Effector CD4-positive, alpha-beta T cell (primary cell): ENCODE data around the gene TMEM43.
"Not testable (repeated sequence)": the region's sequence is repeated elsewhere in the genome, so short reads cannot be mapped to it uniquely, and the experiment has no call there.

Source experiments
- DNase-seq: peaks from one replicate; pipeline ENCODE4 v3.0.0-alpha.2; 2020
- total RNA-seq: gene quantifications from one replicate; lab custom pipeline; 2026; lab: John Stamatoyannopoulos, UW

The TMEM43 gene
- 70.5 reads per million, percentile 76 among the genes with 10 or more reads in this experiment for total RNA-seq

- peak; percentile 99 for DNase-seq
Measured at GRCh38 chr3:14124615-14125192, at the start of gene TMEM43, which contains the start of gene CHCHD4. TSS of gene TMEM43 (plus strand) at chr3:14125052. CDS start at chr3:14125194, 142 bp downstream. TSS of gene CHCHD4 (minus strand) at chr3:14124870. CDS start at chr3:14124676, 194 bp downstream.

- not testable (repeated sequence) for DNase-seq
Measured at GRCh38 chr3:14075233-14075632, 49.6 kb upstream of the TMEM43 start.

GRCh38 chr3:14077310-14077709 is 47.5 kb upstream of the TMEM43 start:
- DNase-seq: no peak

GRCh38 chr3:14082108-14082657 is 42.7 kb upstream of the TMEM43 start:
- no peak for DNase-seq

GRCh38 chr3:14087461-14087860 is 37.4 kb upstream of the TMEM43 start:
- DNase-seq: not testable (repeated sequence)

GRCh38 chr3:14091959-14092358 is 32.9 kb upstream of the TMEM43 start:
- DNase-seq: not testable (repeated sequence)

- DNase-seq: no peak
Measured at GRCh38 chr3:14092464-14092863, 32.4 kb upstream of the TMEM43 start.

- DNase-seq: no peak
Measured at GRCh38 chr3:14093831-14094230, 31.0 kb upstream of the TMEM43 start.

GRCh38 chr3:14096742-14097141 is 28.1 kb upstream of the TMEM43 start:
- no peak for DNase-seq

GRCh38 chr3:14097616-14098391 is 27.0 kb upstream of the TMEM43 start:
- no peak for DNase-seq

GRCh38 chr3:14109821-14110220 is 15.0 kb upstream of the TMEM43 start:
- DNase-seq: not testable (repeated sequence)

- no peak for DNase-seq
Measured at GRCh38 chr3:14110699-14111098, 14.2 kb upstream of the TMEM43 start.

GRCh38 chr3:14113965-14114635 is 10.8 kb upstream of the TMEM43 start:
- DNase-seq: no peak

- DNase-seq: no peak
Measured at GRCh38 chr3:14117468-14118399, 7.1 kb upstream of the TMEM43 start.

GRCh38 chr3:14118400-14119381 is 6.2 kb upstream of the TMEM43 start:
- DNase-seq: no peak

- no peak for DNase-seq
Measured at GRCh38 chr3:14119651-14120050, 5.2 kb upstream of the TMEM43 start.

GRCh38 chr3:14120111-14120920 is 4.5 kb upstream of the TMEM43 start:
- DNase-seq: no peak

GRCh38 chr3:14120921-14121448 is 3.9 kb upstream of the TMEM43 start:
- DNase-seq: not testable (repeated sequence)

GRCh38 chr3:14121859-14122258 is 3.0 kb upstream of the TMEM43 start:
- no peak for DNase-seq

- DNase-seq: no peak
Measured at GRCh38 chr3:14122301-14122700, 2.6 kb upstream of the TMEM43 start.
